A549 (cell line): ENCODE measurements around the gene DNAJB12. TPM values are rescaled to one million over a fixed set of nuclear protein-coding genes. Genes with fewer than 3 reads are reported as not detected.

Experiments used
- ATOH8 ChIP-seq: fragments of 250-450 bp; sonication (Bioruptor Pico); IDR thresholded peaks from 2 replicates; pipeline ENCODE4 v1.5.0; 2020; ENCODE audit warnings: low read depth, mild to moderate bottlenecking, moderate library complexity
- BHLHE40 ChIP-seq: IDR thresholded peaks from 2 replicates; pipeline ENCODE4 v1.6.1; 2012; ENCODE audit warnings: low read depth, low read length, inconsistent platforms
- CBX2 ChIP-seq: fragments of 200-600 bp; sonication (generic); IDR thresholded peaks from 2 replicates; pipeline ENCODE4 v1.6.1; 2016; ENCODE audit warnings: low read depth, mild to moderate bottlenecking, borderline replicate concordance
- CBX8 ChIP-seq: fragments of 200-600 bp; sonication (generic); IDR thresholded peaks from 2 replicates; pipeline ENCODE4 v1.6.1; 2016
- CHD2 ChIP-seq: fragments of 150-350 bp; IDR thresholded peaks from 2 replicates; pipeline ENCODE4 v1.6.1; 2014; ENCODE audit warnings: low read length; ENCODE audit not compliant: partially characterized antibody
- CHD4 ChIP-seq: fragments of 200-600 bp; sonication (generic); IDR thresholded peaks from 2 replicates; pipeline ENCODE4 v1.6.1; 2016; ENCODE audit warnings: antibody characterized with exemption, mild to moderate bottlenecking, borderline replicate concordance
- EHF ChIP-seq: fragments of 250-450 bp; sonication (Bioruptor Pico); IDR thresholded peaks from 2 replicates; pipeline ENCODE4 v1.5.0; 2020; ENCODE audit warnings: mild to moderate bottlenecking
- EHMT2 ChIP-seq: fragments of 200-600 bp; sonication (generic); IDR thresholded peaks from 2 replicates; pipeline ENCODE4 v1.6.1; 2016; ENCODE audit warnings: antibody characterized with exemption, low read depth, mild to moderate bottlenecking, moderate library complexity
- FOSB ChIP-seq: fragments of 250-450 bp; sonication (Bioruptor Pico); IDR thresholded peaks from 2 replicates; pipeline ENCODE4 v1.5.0; 2020; ENCODE audit warnings: mild to moderate bottlenecking, moderate library complexity
- FOXS1 ChIP-seq: fragments of 250-450 bp; sonication (Bioruptor Pico); IDR thresholded peaks from 2 replicates; pipeline ENCODE4 v1.5.0; 2020; ENCODE audit warnings: mild to moderate bottlenecking, moderate library complexity
- GATA3 ChIP-seq: IDR thresholded peaks from 2 replicates; pipeline ENCODE4 v1.6.1; 2012; ENCODE audit warnings: borderline replicate concordance
- HEYL ChIP-seq: fragments of 250-450 bp; sonication (Bioruptor Pico); IDR thresholded peaks from 2 replicates; pipeline ENCODE4 v1.8.0; 2021; ENCODE audit warnings: mild to moderate bottlenecking, moderate library complexity
- HMGXB4 ChIP-seq: fragments of 250-450 bp; sonication (Bioruptor Pico); IDR thresholded peaks from 2 replicates; pipeline ENCODE4 v1.5.0; 2021; ENCODE audit warnings: mild to moderate bottlenecking, moderate library complexity, borderline replicate concordance
- HOXB13 ChIP-seq: fragments of 250-450 bp; sonication (Bioruptor Pico); IDR thresholded peaks from 2 replicates; pipeline ENCODE4 v1.5.0; 2020; ENCODE audit warnings: low read depth, mild to moderate bottlenecking, moderate library complexity
- HOXB5 ChIP-seq: fragments of 250-450 bp; sonication (Bioruptor Pico); IDR thresholded peaks from 2 replicates; pipeline ENCODE4 v1.5.0; 2020; ENCODE audit warnings: mild to moderate bottlenecking, moderate library complexity
- JUN ChIP-seq, 2 experiments: fragments of >200 bp; sonication (Bioruptor Twin); formaldehyde crosslinking; IDR thresholded peaks; 2 replicates in 1 of 2; 3 replicates in 1 of 2; pipeline ENCODE4 v1.6.1; 2016 to 2017
- JUNB ChIP-seq: fragments of >200 bp; sonication (Bioruptor Twin); formaldehyde crosslinking; IDR thresholded peaks from 2 replicates; pipeline ENCODE4 v1.6.1; 2016
- KDM1A ChIP-seq: fragments of 200-600 bp; sonication (generic); IDR thresholded peaks from 2 replicates; pipeline ENCODE4 v1.6.1; 2016; ENCODE audit warnings: low read depth, mild to moderate bottlenecking
- KDM5A ChIP-seq: fragments of 200-600 bp; sonication (generic); IDR thresholded peaks from 2 replicates; pipeline ENCODE4 v1.6.1; 2016; ENCODE audit warnings: antibody characterized with exemption, mild to moderate bottlenecking
- MAFK ChIP-seq: fragments of 450-650 bp; IDR thresholded peaks from 2 replicates; pipeline ENCODE4 v1.6.1; 2014; ENCODE audit not compliant: partially characterized antibody
- MAZ ChIP-seq: fragments of 150-350 bp; IDR thresholded peaks from 2 replicates; pipeline ENCODE4 v1.6.1; 2014; ENCODE audit warnings: antibody characterized with exemption, low read depth, low read length, borderline replicate concordance
- MYC ChIP-seq: IDR thresholded peaks from 2 replicates; pipeline ENCODE4 v1.6.1; 2012; ENCODE audit warnings: mild to moderate bottlenecking, inconsistent platforms, low read length, improper control_type of control experiment, borderline replicate concordance
- NFE2L2 ChIP-seq: fragments of 150-350 bp; conservative IDR thresholded peaks from 2 replicates; pipeline ENCODE4 v1.6.1; 2014; ENCODE audit warnings: low read length
- NPAS2 ChIP-seq: fragments of 250-450 bp; sonication (Bioruptor Pico); IDR thresholded peaks from 2 replicates; pipeline ENCODE4 v1.8.0; 2022; ENCODE audit warnings: mild to moderate bottlenecking, moderate library complexity, borderline replicate concordance
- NR3C1 ChIP-seq: fragments of >200 bp; sonication (Bioruptor Twin); formaldehyde crosslinking; IDR thresholded peaks from 3 replicates; pipeline ENCODE4 v1.6.1; 2017
- RAD21 ChIP-seq, 2 experiments: fragments of >200 bp in 1 of 2; sonication (Bioruptor Twin) in 1 of 2; formaldehyde crosslinking in 1 of 2; IDR thresholded peaks in 1 of 2; conservative IDR thresholded peaks in 1 of 2; 2 replicates in 1 of 2; 3 replicates in 1 of 2; pipeline ENCODE4 v1.6.1; 2012 to 2018; ENCODE audit warnings: inconsistent platforms in 1 of 2
- RARB ChIP-seq: fragments of 250-450 bp; sonication (Bioruptor Pico); IDR thresholded peaks from 2 replicates; pipeline ENCODE4 v1.8.0; 2021; ENCODE audit warnings: mild to moderate bottlenecking, moderate library complexity
- REST ChIP-seq: fragments of 200-600 bp; sonication (generic); IDR thresholded peaks from 2 replicates; pipeline ENCODE4 v1.6.1; 2016; ENCODE audit warnings: antibody characterized with exemption, mild to moderate bottlenecking, moderate library complexity
- RFX5 ChIP-seq: fragments of 450-650 bp; IDR thresholded peaks from 2 replicates; pipeline ENCODE4 v1.7.1; 2014; ENCODE audit warnings: antibody characterized with exemption, mild to moderate bottlenecking, moderate library complexity
- RNF2 ChIP-seq: fragments of 200-600 bp; sonication (generic); IDR thresholded peaks from 2 replicates; pipeline ENCODE4 v1.6.1; 2016; ENCODE audit warnings: low read depth, mild to moderate bottlenecking, antibody characterized with exemption, moderate library complexity, borderline replicate concordance
- SREBF2 ChIP-seq: fragments of 450-650 bp; IDR thresholded peaks from 2 replicates; pipeline ENCODE4 v1.6.1; 2014; ENCODE audit warnings: mild to moderate bottlenecking, moderate library complexity
- TP53 ChIP-seq: fragments of 250-450 bp; sonication (Bioruptor Pico); IDR thresholded peaks from 2 replicates; pipeline ENCODE4 v1.5.0; 2021; ENCODE audit warnings: mild to moderate bottlenecking, moderate library complexity
- ZC3H11A ChIP-seq: fragments of 450-650 bp; IDR thresholded peaks from 2 replicates; pipeline ENCODE4 v1.6.1; 2014; ENCODE audit warnings: antibody characterized with exemption, mild to moderate bottlenecking
- ZFP36 ChIP-seq: fragments of 450-650 bp; IDR thresholded peaks from 2 replicates; pipeline ENCODE4 v1.6.1; 2014; ENCODE audit warnings: borderline replicate concordance; ENCODE audit not compliant: partially characterized antibody
- ZNF302 ChIP-seq: fragments of 250-450 bp; sonication (Bioruptor Pico); IDR thresholded peaks from 2 replicates; pipeline ENCODE4 v1.9.0; 2021; ENCODE audit warnings: inconsistent platforms, mild to moderate bottlenecking, moderate library complexity
- ZSCAN20 ChIP-seq: fragments of 250-450 bp; sonication (Bioruptor Pico); IDR thresholded peaks from 2 replicates; pipeline ENCODE4 v1.8.0; 2022; ENCODE audit warnings: mild to moderate bottlenecking, moderate library complexity
- polyA plus RNA-seq, 4 experiments: library from polyadenylated mRNA; depleted of rRNA in 3 of 4; stranded (reverse); fragments of >200 nt; fragmentation: RNase III in 1 of 4; extraction: RNeasy Plus Mini Kit Qiagen cat#74134 plus additional on column Dnase treatment in 1 of 4; gene quantifications; 2 replicates in 3 of 4; 3 replicates in 1 of 4; pipeline ENCODE4 v1.2.3, GENCODE V29; 2011 to 2017
- TF ChIP-seq, protein P1 (sequence below): fragments of >200 bp; sonication (Bioruptor Twin); formaldehyde crosslinking; IDR thresholded peaks from 2 replicates; pipeline ENCODE4 v1.6.1; 2016

DNAJB12 gene
- polyA plus RNA-seq, 2 of the 4 experiments (the other 2 are of a cell fraction): 21.5 to 26.7 TPM

DNA sequence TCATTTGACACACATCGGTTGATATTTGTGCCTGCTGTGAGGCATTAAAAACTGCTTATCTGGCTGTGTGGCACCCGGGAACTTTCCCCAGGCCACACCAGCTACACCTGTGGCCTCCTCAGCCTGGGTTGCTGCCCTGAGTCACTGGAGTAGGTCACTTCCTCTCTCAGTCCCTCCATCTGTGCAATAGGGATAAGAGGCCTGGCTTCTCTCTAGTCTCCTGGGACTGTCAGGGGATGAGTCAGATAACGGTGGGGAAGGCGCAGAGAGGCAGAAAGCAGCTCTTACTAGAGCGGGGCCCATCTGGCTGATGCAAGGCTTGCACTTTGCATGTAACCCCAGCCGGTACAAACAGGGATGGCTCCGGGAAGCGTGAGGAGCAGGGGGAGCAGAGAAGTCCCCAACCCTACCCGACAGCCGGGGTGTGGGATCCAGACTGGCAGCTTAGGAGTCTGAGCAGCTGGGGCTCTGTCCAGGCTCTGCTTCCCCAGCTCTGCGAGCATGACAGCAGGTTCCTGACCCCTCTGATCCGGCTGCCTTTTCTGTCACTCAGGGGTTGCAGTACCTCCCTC, 34.0 kb downstream of the DNAJB12 start (continued):
- no peak for TF ChIP-seq HMGXB4 (CRISPR knock-in tag)
- no peak for TF ChIP-seq CHD4
- TF ChIP-seq NPAS2 (CRISPR knock-in tag): no peak
- TF ChIP-seq KDM1A: peak; percentile 68; the same call in 1 of the 2 replicates
- TF ChIP-seq JUNB: peak; percentile 85
- no peak for TF ChIP-seq ZFP36
- no peak for TF ChIP-seq KDM5A
- no peak for TF ChIP-seq EHMT2
- TF ChIP-seq EHF (CRISPR knock-in tag): peak; percentile 70; the same call in 1 of the 2 replicates
- no peak for TF ChIP-seq NR3C1
- 0 out of 5 replicates have a peak, but pooled peaks of 1 of the 2 experiments have one; percentile 37 for TF ChIP-seq RAD21 (conservative IDR thresholded peaks at IDR 0.05 in 1 of 2, IDR thresholded peaks at IDR 0.05 in 1 of 2)
- no peak for TF ChIP-seq REST
- TF ChIP-seq SREBF2: no peak
- TF ChIP-seq HOXB13 (CRISPR knock-in tag): 0 out of 2 replicates have a peak, but pooled peaks have one; percentile 56
- peak; percentile 75 to 96; a peak in 4 of 5 replicates for TF ChIP-seq JUN (IDR thresholded peaks at IDR 0.05)
- TF ChIP-seq ZC3H11A: no peak
- TF ChIP-seq MYC: peak; percentile 67; the same call in 1 of the 2 replicates
- no peak for TF ChIP-seq NFE2L2
- TF ChIP-seq RNF2: no peak
- TF ChIP-seq FOXS1 (CRISPR knock-in tag): no peak
- TF ChIP-seq GATA3: peak; percentile 54; the same call in 1 of the 2 replicates
- no peak for TF ChIP-seq HEYL
- no peak for TF ChIP-seq ZNF302 (CRISPR knock-in tag)
- TF ChIP-seq, protein P1, sequence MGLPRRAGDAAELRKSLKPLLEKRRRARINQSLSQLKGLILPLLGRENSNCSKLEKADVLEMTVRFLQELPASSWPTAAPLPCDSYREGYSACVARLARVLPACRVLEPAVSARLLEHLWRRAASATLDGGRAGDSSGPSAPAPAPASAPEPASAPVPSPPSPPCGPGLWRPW: no peak
- peak; percentile 60; the same call in 1 of the 2 replicates for TF ChIP-seq ATOH8 (CRISPR knock-in tag)
- TF ChIP-seq CBX2: no peak
- no peak for TF ChIP-seq TP53 (CRISPR knock-in tag)
- no peak for TF ChIP-seq RFX5
- no peak for TF ChIP-seq CBX8
- no peak for TF ChIP-seq RARB (CRISPR knock-in tag)
- TF ChIP-seq BHLHE40: no peak
- TF ChIP-seq ZSCAN20: peak; percentile 74; the same call in 1 of the 2 replicates
- TF ChIP-seq MAFK: peak; percentile 87
- no peak for TF ChIP-seq HOXB5 (CRISPR knock-in tag)
- TF ChIP-seq FOSB: no peak
- TF ChIP-seq CHD2: no peak
- 0 out of 2 replicates have a peak, but pooled peaks have one; percentile 8 for TF ChIP-seq MAZ
